MM.1S (cell line): ENCODE measurements around the gene FAM3D.

ENCODE experiments used
- CTCF ChIP-seq: fragments of 300-600 bp; sonication (generic); IDR thresholded peaks from 2 replicates; pipeline ENCODE4 v1.5.1; 2016; ENCODE audit warnings: antibody characterized with exemption, low read length, mixed read lengths
- EZH2 ChIP-seq: fragments of 300-600 bp; sonication (generic); optimal IDR thresholded peaks from 2 replicates; pipeline ENCODE3; 2017; ENCODE audit warnings: low read depth, mild to moderate bottlenecking, antibody characterized with exemption, low read length, mixed read lengths

- no peak for TF ChIP-seq EZH2
- no peak for TF ChIP-seq CTCF
These were observed 42.0 kb downstream of the FAM3D start for GRCh38 chr3:58624550-58624949.
